Measurements from ENCODE around the gene APP.

GRCh38 chr21:25984538-25984937, 186.0 kb downstream of the APP start:
- TF ChIP-seq CTCF (IDR thresholded peaks at IDR 0.05; ENCODE audit: insufficient read depth, low read length, poor library complexity, severe bottlenecking) (no peak), EZH2phosphoT487 (conservative IDR thresholded peaks at IDR 0.05; ENCODE audit: low read length) (no peak)
